ENCODE results near the gene OR2C3.

DNA sequence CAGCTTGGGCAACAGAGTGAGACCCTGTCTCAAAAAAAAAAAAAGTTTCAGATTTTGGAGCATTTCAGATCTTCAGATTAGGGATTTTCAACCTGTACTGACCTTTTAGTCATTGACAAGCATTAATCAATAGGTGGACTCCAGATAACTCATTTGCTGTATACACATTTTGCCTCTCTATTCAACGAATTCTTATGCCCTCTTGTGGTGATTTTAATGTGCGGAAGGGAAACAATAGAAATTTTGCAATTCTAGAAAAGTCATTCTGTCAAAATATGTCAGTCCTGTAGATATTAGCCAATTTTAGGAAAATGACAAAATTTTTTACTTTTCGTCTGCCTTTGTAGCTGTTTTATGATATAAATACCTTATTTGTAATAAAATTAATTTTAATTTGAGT lies 40.3 kb upstream of the OR2C3 start:
- TF ChIP-seq, protein P1, sequence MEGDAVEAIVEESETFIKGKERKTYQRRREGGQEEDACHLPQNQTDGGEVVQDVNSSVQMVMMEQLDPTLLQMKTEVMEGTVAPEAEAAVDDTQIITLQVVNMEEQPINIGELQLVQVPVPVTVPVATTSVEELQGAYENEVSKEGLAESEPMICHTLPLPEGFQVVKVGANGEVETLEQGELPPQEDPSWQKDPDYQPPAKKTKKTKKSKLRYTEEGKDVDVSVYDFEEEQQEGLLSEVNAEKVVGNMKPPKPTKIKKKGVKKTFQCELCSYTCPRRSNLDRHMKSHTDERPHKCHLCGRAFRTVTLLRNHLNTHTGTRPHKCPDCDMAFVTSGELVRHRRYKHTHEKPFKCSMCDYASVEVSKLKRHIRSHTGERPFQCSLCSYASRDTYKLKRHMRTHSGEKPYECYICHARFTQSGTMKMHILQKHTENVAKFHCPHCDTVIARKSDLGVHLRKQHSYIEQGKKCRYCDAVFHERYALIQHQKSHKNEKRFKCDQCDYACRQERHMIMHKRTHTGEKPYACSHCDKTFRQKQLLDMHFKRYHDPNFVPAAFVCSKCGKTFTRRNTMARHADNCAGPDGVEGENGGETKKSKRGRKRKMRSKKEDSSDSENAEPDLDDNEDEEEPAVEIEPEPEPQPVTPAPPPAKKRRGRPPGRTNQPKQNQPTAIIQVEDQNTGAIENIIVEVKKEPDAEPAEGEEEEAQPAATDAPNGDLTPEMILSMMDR (IDR thresholded peaks at IDR 0.05): peak in 3 of 12 donors; percentile 10 to 22 (median 16)
- no peak for TF ChIP-seq POLR2A (IDR thresholded peaks at IDR 0.05)
